Activated CD4-positive, alpha-beta T cell treated with anti-CD3 and anti-CD28 coated beads, Interleukin-2, amount 10 ng/mL, durations not matched to agents 7 days and 5 days (primary cell): ENCODE measurements around the gene UPF1. TPM values are rescaled to one million over a fixed set of nuclear protein-coding genes. Genes with fewer than 3 reads are reported as not detected.

Source experiments
- CTCF ChIA-PET: fragments of 350-600 bp; sonication (Branson Sonifier 250); formaldehyde crosslinking; loops from one replicate; lab custom pipeline; 2021; ENCODE audit warnings: antibody characterized with exemption; lab: Charles Lee
- POLR2A ChIA-PET: fragments of 350-600 bp; sonication (Branson Sonifier 250); formaldehyde crosslinking; loops from one replicate; lab custom pipeline; 2021; ENCODE audit warnings: antibody characterized with exemption; lab: Charles Lee
- DNase-seq: peaks from one replicate; pipeline ENCODE4 v3.0.0-alpha.2; 2020
- H3K27ac Mint-ChIP-seq: one replicate; pipeline ENCODE4 v1.8.0; 2021; ENCODE audit warnings: mild to moderate bottlenecking, moderate library complexity, mixed read lengths
- H3K27me3 Mint-ChIP-seq: one replicate; pipeline ENCODE4 v1.8.0; 2021; ENCODE audit warnings: mixed read lengths
- H3K36me3 Mint-ChIP-seq: one replicate; pipeline ENCODE4 v1.8.0; 2021; ENCODE audit warnings: low read depth, mixed read lengths
- H3K4me1 Mint-ChIP-seq: one replicate; pipeline ENCODE4 v1.8.0; 2021; ENCODE audit warnings: mixed read lengths
- H3K4me3 Mint-ChIP-seq: one replicate; pipeline ENCODE4 v1.8.0; 2021; ENCODE audit warnings: mild to moderate bottlenecking, moderate library complexity, mixed read lengths
- H3K9me3 Mint-ChIP-seq: one replicate; pipeline ENCODE4 v1.8.0; 2021; ENCODE audit warnings: mixed read lengths
- total RNA-seq, 2 experiments: library from RNA; stranded (reverse); gene quantifications; one replicate each; pipeline ENCODE4 v1.2.3, GENCODE V29; 2021

Gene UPF1
- total RNA-seq, 2 experiments from 2014 or later: 89.4 to 97.3 TPM

- ChIA-PET CTCF (interaction anchor here (1.3 to 2.2 kb wide), 3 partner anchors 9 to 262 kb away, joined by 5 to 7 read pairs (median 6); partner anchors contain the start of genes REX1BD and UBA52), POLR2A (interaction anchor here (0.5 kb wide), 1 partner anchor 393 kb away, joined by 4 read pairs; no protein-coding TSS in a partner anchor)
- peaks cover 41% of the 10 kb centered on the region for H3K36me3 Mint-ChIP-seq
- peak overlapping the region; percentile 96 for H3K4me3 Mint-ChIP-seq
- DNase-seq: no peak
- peaks cover 6% of the 10 kb centered on the region for H3K27me3 Mint-ChIP-seq
- H3K4me1 Mint-ChIP-seq: peaks cover 43% of the 10 kb centered on the region
- peak overlapping the region; percentile 92 for H3K27ac Mint-ChIP-seq
- H3K9me3 Mint-ChIP-seq: no peaks in the 10 kb centered on the region
These were observed 1.4 kb downstream of the UPF1 start for GRCh38 chr19:18833141-18833476.

GRCh38 chr19:18833849-18834643 is 2.3 kb downstream of the UPF1 start:
- DNase-seq: no peak
- Mint-ChIP-seq H3K27ac (no peak overlapping the region), H3K36me3 (peaks cover 45% of the 10 kb centered on the region), H3K27me3 (peaks cover under 1% of the 10 kb centered on the region), H3K9me3 (no peaks in the 10 kb centered on the region), H3K4me3 (peak overlapping the region; percentile 96), H3K4me1 (peaks cover 47% of the 10 kb centered on the region)
- POLR2A ChIA-PET: interaction anchor here (0.6 kb wide), 1 partner anchor 511 kb away, joined by 3 read pairs; the partner anchor contains the start of gene LSM4
- CTCF ChIA-PET: interaction anchor here (0.6 to 1.4 kb wide), 3 partner anchors 13 to 245 kb away, joined by 3 to 4 read pairs (median 3); no protein-coding TSS in a partner anchor

- no peak overlapping the region for H3K27ac Mint-ChIP-seq
- peaks cover 47% of the 10 kb centered on the region for H3K4me1 Mint-ChIP-seq
- H3K4me3 Mint-ChIP-seq: peak overlapping the region; percentile 96
- H3K9me3 Mint-ChIP-seq: no peaks in the 10 kb centered on the region
- peaks cover 48% of the 10 kb centered on the region for H3K36me3 Mint-ChIP-seq
- DNase-seq: no peak
- POLR2A ChIA-PET: no interaction called here
- CTCF ChIA-PET: interaction anchor here (0.9 to 1.4 kb wide), 2 partner anchors 13 to 246 kb away, joined by 3 to 4 read pairs; no protein-coding TSS in a partner anchor
- H3K27me3 Mint-ChIP-seq: no peaks in the 10 kb centered on the region
These were observed 2.9 kb downstream of the UPF1 start for GRCh38 chr19:18834644-18834984.

- Mint-ChIP-seq H3K9me3 (no peaks in the 10 kb centered on the region), H3K4me1 (peaks cover 65% of the 10 kb centered on the region), H3K27me3 (no peaks in the 10 kb centered on the region), H3K4me3 (no peak overlapping the region), H3K27ac (peak overlapping the region; percentile 50), H3K36me3 (peaks cover 31% of the 10 kb centered on the region)
- DNase-seq: no peak
- CTCF ChIA-PET: interaction anchor here (0.7 to 1.4 kb wide), 4 partner anchors 7 to 451 kb away, joined by 3 to 4 read pairs (median 3); no protein-coding TSS in a partner anchor
- POLR2A ChIA-PET: no interaction called here
These were observed 7.9 kb downstream of the UPF1 start for GRCh38 chr19:18839465-18840287.

DNA sequence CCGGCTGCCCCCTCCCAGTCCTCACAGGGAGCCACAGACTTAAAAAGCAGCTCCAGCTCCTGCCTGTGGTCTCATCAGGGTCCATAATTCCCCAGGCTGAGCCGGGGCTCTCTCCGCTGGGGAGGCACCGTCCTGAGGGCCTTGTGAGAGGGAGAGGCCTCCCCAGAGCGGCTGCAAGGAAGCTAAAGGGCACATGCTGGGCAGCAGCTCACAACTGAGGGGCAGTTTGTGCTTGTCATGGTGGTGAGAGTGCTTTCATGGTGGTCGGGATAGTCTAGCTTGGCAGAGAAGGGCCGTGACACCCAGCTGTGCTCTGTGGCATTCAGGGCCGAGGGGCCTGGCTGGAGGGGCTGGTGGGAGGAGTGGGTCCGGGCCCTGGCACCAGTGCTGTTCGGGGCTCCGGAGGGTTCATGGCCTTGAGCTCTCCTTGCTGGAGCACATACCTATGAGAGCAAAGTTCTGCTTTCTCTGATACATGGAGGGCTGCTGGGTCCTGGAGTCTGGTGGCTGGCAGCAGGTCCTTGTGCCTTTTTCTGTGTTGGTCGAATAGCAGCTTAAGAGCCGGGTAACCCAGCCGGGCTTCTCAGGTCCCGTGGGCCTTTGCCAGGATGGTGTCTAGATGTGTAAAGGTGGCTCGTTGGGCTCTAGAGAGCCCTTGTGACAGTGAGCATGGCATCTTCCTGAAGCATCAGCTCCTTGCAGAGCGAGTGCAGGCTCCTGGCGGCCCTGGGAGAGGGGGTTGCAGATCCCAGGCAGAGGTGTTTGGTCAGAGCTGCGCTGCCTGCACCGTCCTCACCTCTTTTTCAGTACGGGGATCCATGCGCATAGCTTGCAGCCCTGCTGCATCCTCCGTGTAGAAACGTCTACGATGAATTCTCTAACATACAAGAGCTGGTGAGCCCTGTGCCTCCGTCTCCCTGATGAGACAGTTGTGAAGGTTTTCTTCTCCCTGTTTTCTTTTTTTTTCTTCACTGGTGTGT is 8.8 kb downstream of the UPF1 start:
- H3K4me3 Mint-ChIP-seq: no peak overlapping the region
- no peak for DNase-seq
- H3K27me3 Mint-ChIP-seq: no peaks in the 10 kb centered on the region
- POLR2A ChIA-PET: interaction anchor here (0.6 kb wide), 1 partner anchor 140 kb away, joined by 6 read pairs; no protein-coding TSS in a partner anchor
- no peaks in the 10 kb centered on the region for H3K9me3 Mint-ChIP-seq
- H3K36me3 Mint-ChIP-seq: peaks cover 26% of the 10 kb centered on the region
- H3K4me1 Mint-ChIP-seq: peaks cover 67% of the 10 kb centered on the region
- peak overlapping the region; percentile 50 for H3K27ac Mint-ChIP-seq
- CTCF ChIA-PET: interaction anchor here (0.5 to 2.1 kb wide), 6 partner anchors 8 to 452 kb away, joined by 3 to 7 read pairs (median 4); partner anchors contain the start of gene UPF1

DNA sequence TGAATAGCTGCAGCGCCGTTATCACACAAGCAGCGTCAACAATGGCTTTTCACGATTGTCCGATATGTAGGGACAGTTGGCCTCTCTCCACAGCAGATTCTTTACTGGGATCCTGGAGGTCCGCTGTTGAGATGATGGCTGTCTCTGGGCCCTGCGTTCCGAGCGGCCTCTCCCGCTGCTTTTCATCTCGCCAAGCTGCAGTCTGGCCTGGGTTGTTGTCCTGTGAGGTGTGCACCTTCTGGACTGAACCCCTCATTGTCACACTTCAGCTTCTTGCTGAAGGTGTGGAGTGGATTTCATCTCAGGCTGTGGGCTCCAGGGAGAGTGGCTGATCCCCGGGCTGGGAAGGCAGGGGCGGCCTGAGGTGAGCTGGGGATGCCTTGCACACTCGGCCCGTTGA is 9.6 kb downstream of the UPF1 start:
- Mint-ChIP-seq H3K36me3 (peaks cover 19% of the 10 kb centered on the region), H3K4me1 (peaks cover 65% of the 10 kb centered on the region), H3K9me3 (no peaks in the 10 kb centered on the region), H3K27me3 (no peaks in the 10 kb centered on the region), H3K4me3 (no peak overlapping the region), H3K27ac (no peak overlapping the region)
- DNase-seq: no peak
- ChIA-PET CTCF (interaction anchor here (0.5 to 2.1 kb wide), 3 partner anchors 9 to 370 kb away, joined by 4 to 7 read pairs (median 4); partner anchors contain the start of gene UPF1), POLR2A (no interaction called here)

DNA sequence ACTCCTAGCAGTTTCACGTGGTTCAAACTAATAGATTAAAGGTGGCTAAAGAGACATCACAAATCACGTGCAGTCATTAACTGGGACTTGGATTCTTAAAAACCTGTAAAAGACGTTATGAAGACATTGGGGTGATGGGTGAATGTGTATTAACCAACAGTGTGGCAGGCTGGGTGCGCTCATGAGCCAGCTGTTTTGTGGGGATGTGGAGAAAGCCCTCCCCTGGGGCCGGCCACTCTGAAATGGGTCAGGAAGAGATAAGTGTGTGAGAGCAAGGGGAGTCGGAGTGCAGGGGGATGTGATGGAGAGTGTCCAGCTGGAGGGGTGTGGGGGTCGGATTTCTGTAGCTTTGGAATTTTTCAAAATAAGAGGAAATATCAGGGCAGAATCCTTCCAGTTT is 10.4 kb downstream of the UPF1 start:
- Mint-ChIP-seq H3K4me1 (peaks cover 68% of the 10 kb centered on the region), H3K36me3 (peaks cover 20% of the 10 kb centered on the region), H3K27ac (peak overlapping the region; percentile 81), H3K4me3 (peak overlapping the region; percentile 39), H3K27me3 (no peaks in the 10 kb centered on the region), H3K9me3 (no peaks in the 10 kb centered on the region)
- ChIA-PET POLR2A (no interaction called here), CTCF (interaction anchor here (2.1 kb wide), 1 partner anchor 10 kb away, joined by 7 read pairs; the partner anchor contains the start of gene UPF1)
- DNase-seq: no peak

DNA sequence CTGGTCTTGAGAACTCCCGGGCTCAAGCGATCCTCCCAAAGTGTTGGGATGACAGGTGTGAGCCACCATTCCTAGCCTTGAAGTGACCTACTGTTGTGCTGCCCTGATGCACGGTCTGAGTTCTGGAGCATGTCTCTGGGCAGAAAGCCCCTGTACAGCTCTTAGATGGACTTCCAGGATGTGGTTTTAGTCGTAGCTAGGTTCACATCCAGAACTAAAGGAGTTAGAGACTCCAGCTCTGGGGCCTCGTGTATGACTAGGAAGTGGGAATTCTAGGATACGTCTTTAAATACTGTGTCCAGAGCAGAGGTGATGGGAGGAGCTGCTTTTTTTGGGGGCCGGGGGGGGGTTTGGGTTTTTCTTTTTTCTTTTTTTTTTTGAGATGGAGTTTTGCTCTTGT is 12.2 kb downstream of the UPF1 start:
- CTCF ChIA-PET: interaction anchor here (1.1 kb wide), 1 partner anchor 395 kb away, joined by 3 read pairs; no protein-coding TSS in a partner anchor
- Mint-ChIP-seq H3K9me3 (no peaks in the 10 kb centered on the region), H3K4me3 (no peak overlapping the region), H3K36me3 (peaks cover 19% of the 10 kb centered on the region), H3K4me1 (peaks cover 71% of the 10 kb centered on the region), H3K27ac (peak overlapping the region; percentile 6), H3K27me3 (no peaks in the 10 kb centered on the region)
- no peak for DNase-seq
- POLR2A ChIA-PET: interaction anchor here (1.0 kb wide), 1 partner anchor 13 kb away, joined by 7 read pairs; no protein-coding TSS in a partner anchor

DNA sequence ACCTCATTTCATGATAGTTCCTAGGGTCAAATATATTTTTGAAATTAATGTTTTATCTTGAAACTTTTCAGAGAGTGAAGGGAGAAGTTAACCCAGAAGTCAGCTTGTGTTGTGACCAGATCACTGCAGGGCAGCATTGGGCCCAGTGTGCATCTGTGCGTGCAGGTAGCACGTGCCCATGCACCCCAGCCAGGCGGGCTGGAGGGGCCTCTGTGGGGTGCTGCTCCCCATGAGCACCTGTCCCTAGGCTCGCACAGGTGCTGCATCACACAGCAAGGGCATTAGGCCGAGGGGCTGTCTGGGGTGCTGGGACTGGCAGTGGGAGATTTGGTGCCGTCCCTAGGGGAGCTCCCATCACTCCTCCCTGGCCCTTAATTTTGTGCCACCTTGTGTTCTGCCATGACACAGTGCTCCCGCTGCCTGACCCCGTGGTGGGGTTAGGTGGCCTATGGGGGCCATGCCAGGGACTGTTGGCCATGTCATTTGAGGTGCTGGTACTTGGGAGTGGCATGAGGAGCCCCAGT is 13.1 kb downstream of the UPF1 start:
- Mint-ChIP-seq H3K27me3 (no peaks in the 10 kb centered on the region), H3K36me3 (peaks cover 21% of the 10 kb centered on the region), H3K4me1 (peaks cover 78% of the 10 kb centered on the region), H3K4me3 (no peak overlapping the region), H3K27ac (no peak overlapping the region), H3K9me3 (no peaks in the 10 kb centered on the region)
- no peak for DNase-seq
- ChIA-PET POLR2A (no interaction called here), CTCF (no interaction called here)

- H3K27me3 Mint-ChIP-seq: no peaks in the 10 kb centered on the region
- H3K4me1 Mint-ChIP-seq: peaks cover 78% of the 10 kb centered on the region
- ChIA-PET CTCF (interaction anchor here (1.3 kb wide), 1 partner anchor 90 kb away, joined by 3 read pairs; no protein-coding TSS in a partner anchor), POLR2A (no interaction called here)
- no peaks in the 10 kb centered on the region for H3K9me3 Mint-ChIP-seq
- peaks cover 26% of the 10 kb centered on the region for H3K36me3 Mint-ChIP-seq
- H3K27ac Mint-ChIP-seq: no peak overlapping the region
- no peak overlapping the region for H3K4me3 Mint-ChIP-seq
- no peak for DNase-seq
These were observed 14.2 kb downstream of the UPF1 start for GRCh38 chr19:18845961-18846360.

GRCh38 chr19:18846862-18847548 is 15.2 kb downstream of the UPF1 start:
- peak; percentile 71 for DNase-seq
- H3K27ac Mint-ChIP-seq: peak overlapping the region; percentile 81
- CTCF ChIA-PET: interaction anchor here (0.6 to 2.4 kb wide), 19 partner anchors 8 to 1622 kb away, joined by 3 to 11 read pairs (median 3); partner anchors contain the start of gene UPF1
- H3K36me3 Mint-ChIP-seq: peaks cover 31% of the 10 kb centered on the region
- no peaks in the 10 kb centered on the region for H3K27me3 Mint-ChIP-seq
- H3K4me1 Mint-ChIP-seq: peaks cover 67% of the 10 kb centered on the region
- POLR2A ChIA-PET: no interaction called here
- H3K4me3 Mint-ChIP-seq: no peak overlapping the region
- no peaks in the 10 kb centered on the region for H3K9me3 Mint-ChIP-seq
